H1 (cell line): Measurements from ENCODE around the gene TWF2. TPM values are rescaled to one million over a fixed set of nuclear protein-coding genes. Genes with fewer than 3 reads are reported as not detected.

ENCODE experiments used
- ATF3 ChIP-seq: IDR thresholded peaks from 2 replicates; pipeline ENCODE4 v1.6.1; 2011; ENCODE audit warnings: low read depth, mild to moderate bottlenecking, low read length; ENCODE audit not compliant: insufficient read depth
- CEBPB ChIP-seq: IDR thresholded peaks from 2 replicates; pipeline ENCODE4 v1.6.1; 2012; ENCODE audit warnings: low read depth, low read length
- CHD2 ChIP-seq: IDR thresholded peaks from 2 replicates; pipeline ENCODE4 v1.6.1; 2012; ENCODE audit warnings: low read length, improper control_type of control experiment
- CREB1 ChIP-seq: IDR thresholded peaks from 2 replicates; pipeline ENCODE4 v1.6.1; 2012; ENCODE audit warnings: inconsistent platforms
- CTBP2 ChIP-seq: IDR thresholded peaks from 2 replicates; pipeline ENCODE4 v1.7.0; 2011; ENCODE audit warnings: borderline replicate concordance, mild to moderate bottlenecking, moderate library complexity, mixed read lengths, low read length; ENCODE audit not compliant: insufficient read depth, insufficient read length
- E2F6 ChIP-seq: IDR thresholded peaks from 2 replicates; pipeline ENCODE4 v1.6.1; 2012; ENCODE audit warnings: inconsistent platforms
- EP300 ChIP-seq, 2 experiments: IDR thresholded peaks; 1 replicate in 1 of 2; 2 replicates in 1 of 2; pipeline ENCODE4 v1.6.1; 2011 to 2012; ENCODE audit warnings: low read depth in 2 of 2, low read length in 2 of 2, mild to moderate bottlenecking in 2 of 2, borderline replicate concordance in 1 of 2, inconsistent platforms in 1 of 2, moderate library complexity in 1 of 2
- GABPA ChIP-seq: IDR thresholded peaks from 2 replicates; pipeline ENCODE4 v1.6.1; 2011; ENCODE audit warnings: mild to moderate bottlenecking, low read length, moderate library complexity, borderline replicate concordance; ENCODE audit not compliant: insufficient read depth
- KDM5A ChIP-seq: fragments of 200-600 bp; IDR thresholded peaks from 2 replicates; pipeline ENCODE4 v1.7.1; 2012; ENCODE audit warnings: mild to moderate bottlenecking, low read length, inconsistent platforms, mixed read lengths
- MAFK ChIP-seq: IDR thresholded peaks from 2 replicates; pipeline ENCODE4 v1.6.1; 2012; ENCODE audit warnings: low read depth, mild to moderate bottlenecking, improper control_type of control experiment, low read length
- MAX ChIP-seq: IDR thresholded peaks from 2 replicates; pipeline ENCODE4 v1.6.1; 2012; ENCODE audit warnings: inconsistent platforms
- NANOG ChIP-seq: IDR thresholded peaks from 2 replicates; pipeline ENCODE4 v1.6.1; 2011; ENCODE audit warnings: low read length, low read depth, mild to moderate bottlenecking, inconsistent platforms; ENCODE audit not compliant: insufficient read depth, poor library complexity, severe bottlenecking
- POLR2A ChIP-seq, 2 experiments: IDR thresholded peaks; 1 replicate in 1 of 2; 2 replicates in 1 of 2; pipeline ENCODE4 v1.6.1; 2011; ENCODE audit warnings: low read depth in 2 of 2, low read length in 2 of 2, mild to moderate bottlenecking in 2 of 2; ENCODE audit errors: control extremely low read depth in 1 of 2
- RAD21 ChIP-seq, 2 experiments: IDR thresholded peaks in 1 of 2; conservative IDR thresholded peaks in 1 of 2; 2 replicates each; pipeline ENCODE4 v1.6.1; 2011; ENCODE audit warnings: low read depth in 2 of 2, low read length in 2 of 2, improper control_type of control experiment in 1 of 2, inconsistent platforms in 1 of 2, mild to moderate bottlenecking in 1 of 2, moderate library complexity in 1 of 2
- RBBP5 ChIP-seq: IDR thresholded peaks from 2 replicates; pipeline ENCODE4 v1.7.1; 2012; ENCODE audit warnings: low read depth, mild to moderate bottlenecking, inconsistent platforms, low read length, moderate library complexity, borderline replicate concordance
- RFX5 ChIP-seq: IDR thresholded peaks from 2 replicates; pipeline ENCODE4 v1.6.1; 2011; ENCODE audit warnings: low read depth, low read length, improper control_type of control experiment, borderline replicate concordance
- SP2 ChIP-seq: IDR thresholded peaks from 2 replicates; pipeline ENCODE4 v1.6.1; 2012; ENCODE audit warnings: mild to moderate bottlenecking, low read length, inconsistent platforms
- TAF1 ChIP-seq: IDR thresholded peaks from 2 replicates; pipeline ENCODE4 v1.6.1; 2011; ENCODE audit warnings: mild to moderate bottlenecking, low read depth, low read length
- TCF12 ChIP-seq: IDR thresholded peaks from 2 replicates; pipeline ENCODE4 v1.6.1; 2011; ENCODE audit warnings: low read depth, mild to moderate bottlenecking, low read length
- USF2 ChIP-seq: IDR thresholded peaks from 2 replicates; pipeline ENCODE4 v1.6.1; 2011; ENCODE audit warnings: low read length, improper control_type of control experiment
- ZNF274 ChIP-seq: IDR thresholded peaks from 2 replicates; pipeline ENCODE4 v1.7.0; 2012; ENCODE audit warnings: low read length, borderline replicate concordance; ENCODE audit errors: extremely low read depth
- polyA plus RNA-seq, 7 experiments: library from polyadenylated mRNA; depleted of rRNA in 3 of 7; stranded (reverse) in 5 of 7; unstranded in 2 of 7; fragments of >200 nt in 5 of 7; fragments of 200-250 nt in 2 of 7; gene quantifications; 1 replicate in 5 of 7; 2 replicates in 1 of 7; 4 replicates in 1 of 7; pipeline versions ENCODE4 v1.2.1 to v1.2.3, GENCODE V29; 2011 to 2013; ENCODE audit warnings: missing spikeins in 2 of 7, mixed read lengths in 2 of 7
- total RNA-seq: library from RNA; stranded (reverse); fragmentation: NEBNext Ultra II Directional; extraction: Animal tissue kit (Norgen Biotek cat#: 25700); gene quantifications from 2 replicates; pipeline ENCODE4 v1.2.1, GENCODE V29; 2021

Gene TWF2
- total and polyA plus RNA-seq, 2 of the 8 experiments (the other 6 are each of a cell fraction or from before 2014, with no cell fraction given) = 65.2 to 90.4 TPM

- TF ChIP-seq RAD21 (IDR thresholded peaks at IDR 0.05 in 1 of 2, conservative IDR thresholded peaks at IDR 0.05 in 1 of 2; ENCODE audit: low read depth in 2 of 2, low read length in 2 of 2) (no peak), E2F6 (peak; percentile 93), KDM5A (no peak), GABPA (no peak), CHD2 (no peak), EP300 (IDR thresholded peaks at IDR 0.05; ENCODE audit: borderline replicate concordance in 1 of 2, low read depth in 2 of 2, low read length in 2 of 2) (no peak), TAF1 (no peak; the same call in 1 of the 2 replicates), MAFK (no peak), NANOG (no peak), MAX (peak; percentile 96), SP2 (no peak), ZNF274 (no peak), RFX5 (no peak), RBBP5 (no peak), TCF12 (no peak), CREB1 (no peak), ATF3 (no peak), CTBP2 (no peak), USF2 (no peak), POLR2A (IDR thresholded peaks at IDR 0.05; ENCODE audit: control extremely low read depth in 1 of 2, low read depth in 2 of 2, low read length in 2 of 2) (no peak), CEBPB (no peak)
These were observed 6.6 kb upstream of the TWF2 start, which contains the start of gene PPM1M (continued) for GRCh38 chr3:52245322-52246263.
